A549 (cell line): Measurements from ENCODE around the gene APBA1. TPM values are rescaled to one million over a fixed set of nuclear protein-coding genes. Genes with fewer than 3 reads are reported as not detected.

Source experiments
- ATAC-seq, 2 experiments: fragments of 200-7000 bp in 1 of 2; fragments of >200 bp in 1 of 2; cut with Nextera tagmentation in 1 of 2; cut with Tn5 transposase in 1 of 2; 3 replicates each; pipeline versions ENCODE4 v1.8.0 to v1.9.1; 2018 to 2020; ENCODE audit warnings: mild to moderate bottlenecking in 1 of 2, moderate library complexity in 1 of 2
- CTCF ChIA-PET: fragments of 300-600 bp; sonication (Branson Sonifier 250); formaldehyde crosslinking; extraction: SDS; loops from one replicate; lab custom pipeline; 2021; ENCODE audit warnings: antibody characterized with exemption, inconsistent platforms; lab: Yijun Ruan, JAX
- POLR2A ChIA-PET: fragments of 350-600 bp; formaldehyde crosslinking; extraction: SDS; loops from one replicate; lab custom pipeline; 2021; ENCODE audit warnings: antibody characterized with exemption, inconsistent platforms; lab: Yijun Ruan, JAX
- DNase-seq, 2 experiments: peaks; one replicate each; pipeline versions ENCODE4 v3.0.0 to v3.0.0-alpha.2; 2011 to 2016; ENCODE audit warnings: low read depth in 1 of 2, low spot score in 1 of 2
- FAIRE-seq: peaks from 2 replicates; lab custom pipeline; 2011; peaks lifted over from hg19 to GRCh38; lab: Jason Lieb, UNC
- H3K27ac ChIP-seq, 2 experiments: fragments of >200 bp; sonication (Bioruptor Twin); formaldehyde crosslinking; 3 replicates each; pipeline ENCODE4 v1.5.1; 2016 to 2017
- H3K4me1 ChIP-seq: fragments of >200 bp; sonication (Bioruptor Twin); formaldehyde crosslinking; 3 replicates; pipeline ENCODE4 v1.6.1; 2016
- H3K4me2 ChIP-seq: fragments of >200 bp; sonication (Bioruptor Twin); formaldehyde crosslinking; 3 replicates; pipeline ENCODE4 v1.6.1; 2016
- H3K4me3 ChIP-seq: fragments of >200 bp; sonication (Bioruptor Twin); formaldehyde crosslinking; 3 replicates; pipeline ENCODE4 v1.5.1; 2016
- H3K9me3 ChIP-seq: fragments of >200 bp; sonication (Bioruptor Twin); formaldehyde crosslinking; 3 replicates; pipeline ENCODE4 v1.6.1; 2016
- ATOH8 ChIP-seq: fragments of 250-450 bp; sonication (Bioruptor Pico); IDR thresholded peaks from 2 replicates; pipeline ENCODE4 v1.5.0; 2020; ENCODE audit warnings: low read depth, mild to moderate bottlenecking, moderate library complexity
- BHLHE40 ChIP-seq: IDR thresholded peaks from 2 replicates; pipeline ENCODE4 v1.6.1; 2012; ENCODE audit warnings: low read depth, low read length, inconsistent platforms
- CEBPB ChIP-seq, 2 experiments: fragments of >200 bp in 1 of 2; sonication (Bioruptor Twin) in 1 of 2; formaldehyde crosslinking in 1 of 2; IDR thresholded peaks; 2 replicates each; pipeline ENCODE4 v1.6.1; 2012 to 2016
- CHD4 ChIP-seq: fragments of 200-600 bp; sonication (generic); IDR thresholded peaks from 2 replicates; pipeline ENCODE4 v1.6.1; 2016; ENCODE audit warnings: antibody characterized with exemption, mild to moderate bottlenecking, borderline replicate concordance
- EHF ChIP-seq: fragments of 250-450 bp; sonication (Bioruptor Pico); IDR thresholded peaks from 2 replicates; pipeline ENCODE4 v1.5.0; 2020; ENCODE audit warnings: mild to moderate bottlenecking
- EP300 ChIP-seq, 2 experiments: fragments of >200 bp; sonication (Bioruptor Twin); formaldehyde crosslinking; IDR thresholded peaks; 2 replicates in 1 of 2; 3 replicates in 1 of 2; pipeline ENCODE4 v1.6.1; 2016 to 2017
- FOSB ChIP-seq: fragments of 250-450 bp; sonication (Bioruptor Pico); IDR thresholded peaks from 2 replicates; pipeline ENCODE4 v1.5.0; 2020; ENCODE audit warnings: mild to moderate bottlenecking, moderate library complexity
- HOXA7 ChIP-seq: fragments of 250-450 bp; sonication (Bioruptor Pico); IDR thresholded peaks from 2 replicates; pipeline ENCODE4 v1.5.0; 2020; ENCODE audit warnings: mild to moderate bottlenecking, moderate library complexity
- JUN ChIP-seq, 2 experiments: fragments of >200 bp; sonication (Bioruptor Twin); formaldehyde crosslinking; IDR thresholded peaks; 2 replicates in 1 of 2; 3 replicates in 1 of 2; pipeline ENCODE4 v1.6.1; 2016 to 2017
- MAZ ChIP-seq: fragments of 150-350 bp; IDR thresholded peaks from 2 replicates; pipeline ENCODE4 v1.6.1; 2014; ENCODE audit warnings: antibody characterized with exemption, low read depth, low read length, borderline replicate concordance
- MYC ChIP-seq: IDR thresholded peaks from 2 replicates; pipeline ENCODE4 v1.6.1; 2012; ENCODE audit warnings: mild to moderate bottlenecking, inconsistent platforms, low read length, improper control_type of control experiment, borderline replicate concordance
- NFE2L2 ChIP-seq: fragments of 150-350 bp; conservative IDR thresholded peaks from 2 replicates; pipeline ENCODE4 v1.6.1; 2014; ENCODE audit warnings: low read length
- NPAS2 ChIP-seq: fragments of 250-450 bp; sonication (Bioruptor Pico); IDR thresholded peaks from 2 replicates; pipeline ENCODE4 v1.8.0; 2022; ENCODE audit warnings: mild to moderate bottlenecking, moderate library complexity, borderline replicate concordance
- RAD21 ChIP-seq, 2 experiments: fragments of >200 bp in 1 of 2; sonication (Bioruptor Twin) in 1 of 2; formaldehyde crosslinking in 1 of 2; IDR thresholded peaks in 1 of 2; conservative IDR thresholded peaks in 1 of 2; 2 replicates in 1 of 2; 3 replicates in 1 of 2; pipeline ENCODE4 v1.6.1; 2012 to 2018; ENCODE audit warnings: inconsistent platforms in 1 of 2
- RARB ChIP-seq: fragments of 250-450 bp; sonication (Bioruptor Pico); IDR thresholded peaks from 2 replicates; pipeline ENCODE4 v1.8.0; 2021; ENCODE audit warnings: mild to moderate bottlenecking, moderate library complexity
- RCOR1 ChIP-seq: fragments of 150-350 bp; IDR thresholded peaks from 2 replicates; pipeline ENCODE4 v1.6.1; 2014; ENCODE audit warnings: antibody characterized with exemption, low read length, low read depth
- SMC3 ChIP-seq: fragments of >200 bp; sonication (Bioruptor Twin); formaldehyde crosslinking; IDR thresholded peaks from 3 replicates; pipeline ENCODE4 v1.6.1; 2018; ENCODE audit warnings: inconsistent platforms
- SREBF2 ChIP-seq: fragments of 450-650 bp; IDR thresholded peaks from 2 replicates; pipeline ENCODE4 v1.6.1; 2014; ENCODE audit warnings: mild to moderate bottlenecking, moderate library complexity
- TFCP2L1 ChIP-seq: fragments of 250-450 bp; sonication (Bioruptor Pico); IDR thresholded peaks from 2 replicates; pipeline ENCODE4 v1.5.0; 2021; ENCODE audit warnings: mild to moderate bottlenecking
- ZNF302 ChIP-seq: fragments of 250-450 bp; sonication (Bioruptor Pico); IDR thresholded peaks from 2 replicates; pipeline ENCODE4 v1.9.0; 2021; ENCODE audit warnings: inconsistent platforms, mild to moderate bottlenecking, moderate library complexity
- WGBS: methylation state at CpG from one replicate; pipeline ENCODE4 v1.1.6; 2017; ENCODE audit errors: missing lambda C conversion rate; 5-methylcytosine and 5-hydroxymethylcytosine counted together
- polyA plus RNA-seq, 4 experiments: library from polyadenylated mRNA; depleted of rRNA in 3 of 4; stranded (reverse); fragments of >200 nt; fragmentation: RNase III in 1 of 4; extraction: RNeasy Plus Mini Kit Qiagen cat#74134 plus additional on column Dnase treatment in 1 of 4; gene quantifications; 2 replicates in 3 of 4; 3 replicates in 1 of 4; pipeline ENCODE4 v1.2.3, GENCODE V29; 2011 to 2017
- TF ChIP-seq, protein P1 (sequence below): IDR thresholded peaks from 2 replicates; pipeline ENCODE4 v1.6.1; 2012

The APBA1 gene
- polyA plus RNA-seq, 2 of the 4 experiments (the other 2 are of a cell fraction), result 0.22 to 1.6 TPM

- Histone ChIP-seq H3K4me3 (no peak overlapping the region), H3K27ac (no peak overlapping the region), H3K4me1 (no peaks in the 10 kb centered on the region), H3K4me2 (no peak overlapping the region)
- no peak for FAIRE-seq
- ChIA-PET POLR2A (no interaction called here), CTCF (interaction anchor here (1.5 to 4.9 kb wide), 4 partner anchors 11 to 385 kb away, joined by 3 to 58 read pairs (median 4); no protein-coding TSS in a partner anchor)
- peak in 1 of 2 experiments; percentile 36; a peak in 1 of 6 replicates for ATAC-seq
- DNase-seq, result peak in 1 of 2 experiments; percentile 4
- TF ChIP-seq RAD21 (conservative IDR thresholded peaks at IDR 0.05 in 1 of 2, IDR thresholded peaks at IDR 0.05 in 1 of 2) (peak in 1 of 2 experiments; percentile 23; a peak in 2 of 5 replicates), TFCP2L1 (no peak)
- TF ChIP-seq, all 56 proteins: peak for 1
- H3K9me3 ChIP-seq, result no peaks in the 10 kb centered on the region
- WGBS, result 36% methylated on average over 4 of the region's 4 CpGs
These were observed 125.9 kb downstream of the APBA1 start for GRCh38 chr9:69546265-69546664.

GRCh38 chr9:69542942-69543704 lies 129.0 kb downstream of the APBA1 start:
- no peak for DNase-seq
- Histone ChIP-seq H3K4me3 (no peak overlapping the region), H3K9me3 (no peaks in the 10 kb centered on the region), H3K27ac (no peak overlapping the region), H3K4me1 (no peaks in the 10 kb centered on the region), H3K4me2 (no peak overlapping the region)
- CTCF ChIA-PET, result no interaction called here
- FAIRE-seq, result no peak
- 16% methylated on average over 5 of the region's 7 CpGs for WGBS
- ATAC-seq, result no peak
- TF ChIP-seq HOXA7 (CRISPR knock-in tag) (no peak), CHD4 (no peak), EHF (CRISPR knock-in tag) (no peak), ZNF302 (no peak), CEBPB (IDR thresholded peaks at IDR 0.05) (no peak), JUN (IDR thresholded peaks at IDR 0.05) (no peak), RARB (no peak), RCOR1 (no peak), EP300 (IDR thresholded peaks at IDR 0.05) (no peak), BHLHE40 (no peak), SREBF2 (no peak), SMC3 (no peak), RAD21 (conservative IDR thresholded peaks at IDR 0.05 in 1 of 2, IDR thresholded peaks at IDR 0.05 in 1 of 2) (no peak), FOSB (CRISPR knock-in tag) (no peak), MAZ (no peak), ATOH8 (CRISPR knock-in tag) (no peak), NPAS2 (CRISPR knock-in tag) (no peak), NFE2L2 (no peak)
- TF ChIP-seq, protein P1, sequence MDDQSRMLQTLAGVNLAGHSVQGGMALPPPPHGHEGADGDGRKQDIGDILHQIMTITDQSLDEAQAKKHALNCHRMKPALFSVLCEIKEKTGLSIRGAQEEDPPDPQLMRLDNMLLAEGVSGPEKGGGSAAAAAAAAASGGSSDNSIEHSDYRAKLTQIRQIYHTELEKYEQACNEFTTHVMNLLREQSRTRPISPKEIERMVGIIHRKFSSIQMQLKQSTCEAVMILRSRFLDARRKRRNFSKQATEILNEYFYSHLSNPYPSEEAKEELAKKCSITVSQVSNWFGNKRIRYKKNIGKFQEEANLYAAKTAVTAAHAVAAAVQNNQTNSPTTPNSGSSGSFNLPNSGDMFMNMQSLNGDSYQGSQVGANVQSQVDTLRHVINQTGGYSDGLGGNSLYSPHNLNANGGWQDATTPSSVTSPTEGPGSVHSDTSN, result no peak
- POLR2A ChIA-PET, result no interaction called here

GRCh38 chr9:69542058-69542457 lies 130.1 kb downstream of the APBA1 start:
- no peaks in the 10 kb centered on the region for H3K4me1 ChIP-seq
- POLR2A ChIA-PET, result no interaction called here
- no peak overlapping the region for H3K4me3 ChIP-seq
- no peak for TF ChIP-seq MYC
- TF ChIP-seq SREBF2, result no peak
- TF ChIP-seq ZNF302, result no peak
- no peak for TF ChIP-seq MAZ
- no peak for TF ChIP-seq HOXA7 (CRISPR knock-in tag)
- TF ChIP-seq, all 56 proteins: peak for 0
- no peaks in the 10 kb centered on the region for H3K9me3 ChIP-seq
- CTCF ChIA-PET, result no interaction called here
- WGBS, result 65% methylated on average over 6 of the region's 6 CpGs
- no peak overlapping the region for H3K4me2 ChIP-seq
- no peak overlapping the region for H3K27ac ChIP-seq
- DNase-seq (no peak), ATAC-seq (no peak), FAIRE-seq (no peak)
